ENCODE measurements around the gene MDH2. TPM values are rescaled to one million over a fixed set of nuclear protein-coding genes. Genes with fewer than 3 reads are reported as not detected.

MDH2 gene
- total and polyA plus RNA-seq, 4 donors = 33.6 to 275 (median 163) TPM

DNA sequence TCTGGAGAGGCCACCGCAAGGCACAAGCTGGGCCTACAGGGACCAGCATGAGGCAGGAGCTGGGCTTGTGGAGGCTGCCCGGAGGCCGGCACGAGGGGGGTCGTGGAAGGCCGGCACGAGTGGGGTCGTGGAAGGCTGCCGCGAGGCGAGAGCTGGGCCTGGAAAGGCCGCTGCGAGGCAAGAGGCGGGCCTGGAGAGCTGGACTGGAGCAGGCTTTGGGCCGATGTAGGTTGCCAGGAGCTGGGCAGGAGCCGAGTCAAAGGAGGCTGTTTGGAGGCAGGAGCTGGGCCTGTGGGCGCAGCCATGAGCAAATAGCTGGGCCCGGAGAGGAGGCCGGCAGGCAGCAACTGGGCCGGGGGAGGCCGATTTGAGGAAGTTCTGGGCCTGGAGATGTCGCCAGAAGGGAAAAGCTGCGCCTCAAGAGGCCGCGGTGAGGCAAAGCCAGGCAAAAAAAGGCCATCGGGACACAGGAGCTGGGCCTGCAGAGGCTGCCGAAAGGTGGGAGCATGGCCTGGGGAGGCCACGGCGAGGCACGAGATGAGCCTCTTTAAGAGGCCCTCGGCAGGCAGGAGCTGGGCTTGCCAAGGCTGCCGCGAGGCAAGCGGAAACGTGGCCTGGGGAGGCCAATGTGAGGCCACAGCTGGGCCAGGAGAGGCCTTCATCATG is 26.5 kb downstream of the MDH2 start (continued):
- TF ChIP-seq HNF4A (conservative IDR thresholded peaks at IDR 0.05) (no peak), SP1 (IDR thresholded peaks at IDR 0.05) (no peak)
- TF ChIP-seq, protein P1, sequence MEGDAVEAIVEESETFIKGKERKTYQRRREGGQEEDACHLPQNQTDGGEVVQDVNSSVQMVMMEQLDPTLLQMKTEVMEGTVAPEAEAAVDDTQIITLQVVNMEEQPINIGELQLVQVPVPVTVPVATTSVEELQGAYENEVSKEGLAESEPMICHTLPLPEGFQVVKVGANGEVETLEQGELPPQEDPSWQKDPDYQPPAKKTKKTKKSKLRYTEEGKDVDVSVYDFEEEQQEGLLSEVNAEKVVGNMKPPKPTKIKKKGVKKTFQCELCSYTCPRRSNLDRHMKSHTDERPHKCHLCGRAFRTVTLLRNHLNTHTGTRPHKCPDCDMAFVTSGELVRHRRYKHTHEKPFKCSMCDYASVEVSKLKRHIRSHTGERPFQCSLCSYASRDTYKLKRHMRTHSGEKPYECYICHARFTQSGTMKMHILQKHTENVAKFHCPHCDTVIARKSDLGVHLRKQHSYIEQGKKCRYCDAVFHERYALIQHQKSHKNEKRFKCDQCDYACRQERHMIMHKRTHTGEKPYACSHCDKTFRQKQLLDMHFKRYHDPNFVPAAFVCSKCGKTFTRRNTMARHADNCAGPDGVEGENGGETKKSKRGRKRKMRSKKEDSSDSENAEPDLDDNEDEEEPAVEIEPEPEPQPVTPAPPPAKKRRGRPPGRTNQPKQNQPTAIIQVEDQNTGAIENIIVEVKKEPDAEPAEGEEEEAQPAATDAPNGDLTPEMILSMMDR (IDR thresholded peaks at IDR 0.05; ENCODE audit: low read depth, low read length, missing input control) = no peak

DNA sequence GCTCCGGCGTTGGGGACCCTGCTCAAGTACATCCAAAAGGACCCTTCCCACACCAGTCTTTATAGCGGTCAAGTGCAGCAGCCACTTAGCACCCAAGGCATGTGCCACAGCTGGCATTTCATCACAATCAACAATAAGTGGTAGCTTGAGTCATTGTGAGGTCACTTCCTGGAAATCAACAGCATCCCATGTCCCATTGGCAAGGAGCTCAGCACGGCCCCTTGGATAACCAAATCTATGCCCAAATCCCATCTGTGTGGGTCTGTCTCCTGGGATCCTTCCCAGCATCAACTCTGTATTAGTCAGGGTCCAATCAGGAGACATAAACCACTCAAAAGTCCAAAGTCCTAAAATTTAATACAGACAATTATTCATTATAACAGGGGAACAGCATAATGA is 27.1 kb downstream of the MDH2 start:
- no peak for DNase-seq (ENCODE audit: low spot score)
- H3K9me3 ChIP-seq (ENCODE audit: control insufficient read depth in 4 of 4, low read length in 3 of 4) = no peaks in the 10 kb centered on the region
- no peaks in the 10 kb centered on the region for H3K4me1 ChIP-seq (ENCODE audit: control insufficient read depth in 4 of 4, insufficient read depth in 4 of 4, low read length in 3 of 4)
- no peak overlapping the region for H3K27ac ChIP-seq (ENCODE audit: low read depth in 1 of 2, low read length in 2 of 2)
- peaks cover 4 to 23% (median 9%) of the 10 kb centered on the region in 4 donors for H3K36me3 ChIP-seq (ENCODE audit: control insufficient read depth in 4 of 4, insufficient read depth in 3 of 4, low read depth in 1 of 4, low read length in 3 of 4)
- H3K27me3 ChIP-seq (ENCODE audit: control insufficient read depth in 4 of 4, insufficient read depth in 4 of 4, low read length in 3 of 4) = no peaks in the 10 kb centered on the region
- TF ChIP-seq TAF1 (conservative IDR thresholded peaks at IDR 0.05) (no peak), JUND (IDR thresholded peaks at IDR 0.05) (no peak)
- H3K9ac ChIP-seq (ENCODE audit: low read depth in 1 of 2, low read length in 2 of 2) = no peak overlapping the region
- no peak overlapping the region for H3K4me3 ChIP-seq (ENCODE audit: low read depth in 1 of 3, low read length in 3 of 3)
- 94% methylated on average over 4 of the region's 4 CpGs for WGBS

DNA sequence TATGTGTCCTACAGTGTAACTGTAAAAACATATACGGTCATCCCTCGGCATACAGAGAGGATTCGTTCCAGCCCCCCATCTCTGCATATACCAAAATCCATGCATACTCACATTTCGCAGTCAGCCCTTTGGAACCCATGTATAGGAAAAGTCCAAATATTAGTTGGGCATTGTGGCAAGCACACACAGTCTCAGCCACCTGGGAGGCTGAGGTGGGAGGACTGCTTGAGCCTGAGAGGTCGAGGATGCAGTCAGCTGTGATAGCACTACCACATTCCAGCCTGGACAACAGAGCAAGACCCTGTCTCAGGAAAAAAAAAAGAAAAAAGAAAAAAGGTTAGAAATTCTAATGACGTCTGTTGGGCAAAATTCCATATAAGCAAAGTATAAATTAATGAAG is 29.1 kb downstream of the MDH2 start:
- WGBS = 94% methylated on average over 6 of the region's 6 CpGs
- DNase-seq (ENCODE audit: low spot score) = no peak
- H3K36me3 ChIP-seq (ENCODE audit: control insufficient read depth in 4 of 4, insufficient read depth in 3 of 4, low read depth in 1 of 4, low read length in 3 of 4) = peaks cover 4 to 19% (median 8%) of the 10 kb centered on the region in 4 donors
- no peak overlapping the region for H3K9ac ChIP-seq (ENCODE audit: low read depth in 1 of 2, low read length in 2 of 2)
- no peaks in the 10 kb centered on the region for H3K4me1 ChIP-seq (ENCODE audit: control insufficient read depth in 4 of 4, insufficient read depth in 4 of 4, low read length in 3 of 4)
- TF ChIP-seq EGR1 (IDR thresholded peaks at IDR 0.05; ENCODE audit: low read depth in 2 of 2) = no peak
- no peak for TF ChIP-seq FOXA2 (IDR thresholded peaks at IDR 0.05)
- TF ChIP-seq, protein P1 (IDR thresholded peaks at IDR 0.05; ENCODE audit: low read depth, low read length, missing input control) = no peak
- TF ChIP-seq HNF4A (conservative IDR thresholded peaks at IDR 0.05) = no peak
- TF ChIP-seq JUND (IDR thresholded peaks at IDR 0.05) = no peak
- TF ChIP-seq YY1 (IDR thresholded peaks at IDR 0.05) = no peak
- no peak for TF ChIP-seq HNF4G (IDR thresholded peaks at IDR 0.05)
- no peak for TF ChIP-seq REST (IDR thresholded peaks at IDR 0.05)
- TF ChIP-seq FOXA1 (IDR thresholded peaks at IDR 0.05) = no peak
- no peak for TF ChIP-seq ZBTB33 (IDR thresholded peaks at IDR 0.05)
- no peak for TF ChIP-seq GABPA (IDR thresholded peaks at IDR 0.05 in 1 of 2, conservative IDR thresholded peaks at IDR 0.05 in 1 of 2)
- TF ChIP-seq RXRA (IDR thresholded peaks at IDR 0.05) = no peak
- no peak for TF ChIP-seq SP1 (IDR thresholded peaks at IDR 0.05)
- no peak for TF ChIP-seq NR2F2 (IDR thresholded peaks at IDR 0.05)
- H3K27ac ChIP-seq (ENCODE audit: low read depth in 1 of 2, low read length in 2 of 2) = no peak overlapping the region
- no peak overlapping the region for H3K4me3 ChIP-seq (ENCODE audit: low read depth in 1 of 3, low read length in 3 of 3)
- no peaks in the 10 kb centered on the region for H3K9me3 ChIP-seq (ENCODE audit: control insufficient read depth in 4 of 4, low read length in 3 of 4)
- no peaks in the 10 kb centered on the region for H3K27me3 ChIP-seq (ENCODE audit: control insufficient read depth in 4 of 4, insufficient read depth in 4 of 4, low read length in 3 of 4)

Measured in liver (tissue), 9 donors.